ENCODE results near the gene SLC13A2.

DNA sequence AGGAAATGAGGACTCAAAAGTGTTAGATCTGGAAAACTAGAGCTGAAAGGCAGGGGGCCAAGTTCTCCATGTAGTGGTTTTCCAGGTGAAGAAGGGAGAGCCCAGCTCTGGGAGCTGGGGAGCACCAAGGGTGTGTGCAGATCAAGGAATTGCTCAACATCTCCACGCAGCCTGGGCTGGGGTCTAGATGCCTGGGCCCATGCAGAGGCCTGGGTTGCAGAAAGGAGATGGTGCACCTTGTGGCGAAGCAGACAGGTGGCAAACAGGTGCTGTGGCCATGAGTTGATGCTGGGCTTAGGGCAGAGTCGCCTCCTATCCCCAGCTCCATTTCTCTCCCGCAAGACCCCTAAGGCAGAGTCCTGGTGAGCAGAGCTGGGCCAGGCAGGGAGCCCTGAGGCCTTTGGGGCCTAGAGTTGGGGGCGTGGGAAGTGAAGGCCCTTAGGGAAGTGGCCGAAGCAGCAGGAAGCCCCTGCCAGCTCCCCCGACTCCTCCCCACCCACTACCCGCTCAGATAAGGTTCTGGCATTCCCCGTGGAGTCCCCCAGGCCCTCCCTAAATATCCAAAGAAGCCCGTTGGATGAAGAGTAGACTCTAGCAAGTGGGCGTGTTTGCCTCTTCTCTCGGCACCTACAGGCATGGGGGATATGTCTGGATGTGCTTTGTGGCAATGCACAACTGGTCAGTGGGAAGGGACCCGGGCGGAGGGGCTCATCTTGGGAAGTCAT, 33.5 kb downstream of the SLC13A2 start:
- no peak for TF ChIP-seq POLR2A (IDR thresholded peaks at IDR 0.05; ENCODE audit: low read depth, low read length)
- TF ChIP-seq, protein P1, sequence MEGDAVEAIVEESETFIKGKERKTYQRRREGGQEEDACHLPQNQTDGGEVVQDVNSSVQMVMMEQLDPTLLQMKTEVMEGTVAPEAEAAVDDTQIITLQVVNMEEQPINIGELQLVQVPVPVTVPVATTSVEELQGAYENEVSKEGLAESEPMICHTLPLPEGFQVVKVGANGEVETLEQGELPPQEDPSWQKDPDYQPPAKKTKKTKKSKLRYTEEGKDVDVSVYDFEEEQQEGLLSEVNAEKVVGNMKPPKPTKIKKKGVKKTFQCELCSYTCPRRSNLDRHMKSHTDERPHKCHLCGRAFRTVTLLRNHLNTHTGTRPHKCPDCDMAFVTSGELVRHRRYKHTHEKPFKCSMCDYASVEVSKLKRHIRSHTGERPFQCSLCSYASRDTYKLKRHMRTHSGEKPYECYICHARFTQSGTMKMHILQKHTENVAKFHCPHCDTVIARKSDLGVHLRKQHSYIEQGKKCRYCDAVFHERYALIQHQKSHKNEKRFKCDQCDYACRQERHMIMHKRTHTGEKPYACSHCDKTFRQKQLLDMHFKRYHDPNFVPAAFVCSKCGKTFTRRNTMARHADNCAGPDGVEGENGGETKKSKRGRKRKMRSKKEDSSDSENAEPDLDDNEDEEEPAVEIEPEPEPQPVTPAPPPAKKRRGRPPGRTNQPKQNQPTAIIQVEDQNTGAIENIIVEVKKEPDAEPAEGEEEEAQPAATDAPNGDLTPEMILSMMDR (conservative IDR thresholded peaks at IDR 0.05; ENCODE audit: low read depth, low read length) = no peak
- TF ChIP-seq MAFK (IDR thresholded peaks at IDR 0.05; ENCODE audit: low read depth, low read length) = no peak
- TF ChIP-seq CHD1 (IDR thresholded peaks at IDR 0.05; ENCODE audit: low read depth, low read length) = no peak
- TF ChIP-seq, protein P2, sequence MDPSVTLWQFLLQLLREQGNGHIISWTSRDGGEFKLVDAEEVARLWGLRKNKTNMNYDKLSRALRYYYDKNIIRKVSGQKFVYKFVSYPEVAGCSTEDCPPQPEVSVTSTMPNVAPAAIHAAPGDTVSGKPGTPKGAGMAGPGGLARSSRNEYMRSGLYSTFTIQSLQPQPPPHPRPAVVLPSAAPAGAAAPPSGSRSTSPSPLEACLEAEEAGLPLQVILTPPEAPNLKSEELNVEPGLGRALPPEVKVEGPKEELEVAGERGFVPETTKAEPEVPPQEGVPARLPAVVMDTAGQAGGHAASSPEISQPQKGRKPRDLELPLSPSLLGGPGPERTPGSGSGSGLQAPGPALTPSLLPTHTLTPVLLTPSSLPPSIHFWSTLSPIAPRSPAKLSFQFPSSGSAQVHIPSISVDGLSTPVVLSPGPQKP (IDR thresholded peaks at IDR 0.05; ENCODE audit: borderline replicate concordance, low read depth, low read length) = no peak
- no peak for TF ChIP-seq FOS (IDR thresholded peaks at IDR 0.05; ENCODE audit: low read depth, low read length)
- no peak for TF ChIP-seq RCOR1 (IDR thresholded peaks at IDR 0.05; ENCODE audit: insufficient replicate concordance, low read length)
- TF ChIP-seq CEBPB (IDR thresholded peaks at IDR 0.05; ENCODE audit: low read depth, low read length) = no peak
- TF ChIP-seq SMC3 (IDR thresholded peaks at IDR 0.05; ENCODE audit: low read depth, low read length) = no peak
- TF ChIP-seq MAZ (IDR thresholded peaks at IDR 0.05; ENCODE audit: borderline replicate concordance, low read depth, low read length) = no peak
- no peak for TF ChIP-seq BHLHE40 (IDR thresholded peaks at IDR 0.05; ENCODE audit: low read depth, low read length)
